ENCODE measurements around the gene EVPLL.
"Not testable (repeated sequence)": the region's sequence is repeated elsewhere in the genome, so short reads cannot be mapped to it uniquely, and the experiment has no call there.

EVPLL gene

GRCh38 chr17:18364166-18364565 lies 13.4 kb upstream of the EVPLL start:
- no peak overlapping the region for H3K4me3 Mint-ChIP-seq
- peaks cover 8 to 16% of the 10 kb centered on the region in 2 donors for H3K4me1 Mint-ChIP-seq
- no peaks in the 10 kb centered on the region for H3K27me3 Mint-ChIP-seq
- DNase-seq (no peak), ATAC-seq (replicated peaks) (no peak)
- H3K27ac Mint-ChIP-seq, result no peak overlapping the region
- H3K9me3 Mint-ChIP-seq, result no peaks in the 10 kb centered on the region
- H3K36me3 Mint-ChIP-seq, result peaks cover 2 to 7% of the 10 kb centered on the region in 2 donors

- no peak overlapping the region for H3K27ac Mint-ChIP-seq
- peaks cover 0 to 2% of the 10 kb centered on the region in 2 donors for H3K4me1 Mint-ChIP-seq
- ATAC-seq (replicated peaks), result no peak
- no peak overlapping the region for H3K4me3 Mint-ChIP-seq
- no peaks in the 10 kb centered on the region for H3K36me3 Mint-ChIP-seq
- H3K9me3 Mint-ChIP-seq, result no peaks in the 10 kb centered on the region
- peaks cover 17 to 18% of the 10 kb centered on the region in 2 donors for H3K27me3 Mint-ChIP-seq
- DNase-seq, result no peak
These were observed 8.6 kb upstream of the EVPLL start for GRCh38 chr17:18368946-18369345.

GRCh38 chr17:18370761-18371160 lies 6.8 kb upstream of the EVPLL start:
- peaks cover 0 to 5% of the 10 kb centered on the region in 2 donors for H3K9me3 Mint-ChIP-seq

GRCh38 chr17:18371455-18371854 lies 6.1 kb upstream of the EVPLL start:
- Mint-ChIP-seq H3K36me3 (peaks cover 0 to 5% of the 10 kb centered on the region in 2 donors), H3K27ac (no peak overlapping the region), H3K27me3 (peaks cover 17 to 18% of the 10 kb centered on the region in 2 donors), H3K9me3 (peaks cover 0 to 5% of the 10 kb centered on the region in 2 donors), H3K4me3 (no peak overlapping the region), H3K4me1 (peaks cover 2% of the 10 kb centered on the region in 2 donors)
- DNase-seq (no peak), ATAC-seq (replicated peaks) (peak in 1 of 2 donors; percentile 39)

More at GRCh38 chr17:18370761-18371160, 6.8 kb upstream of the EVPLL start:
- no peak for ATAC-seq (replicated peaks)
- Mint-ChIP-seq H3K36me3 (peaks cover 0 to 5% of the 10 kb centered on the region in 2 donors), H3K4me1 (peaks cover 0 to 2% of the 10 kb centered on the region in 2 donors), H3K27ac (no peak overlapping the region), H3K4me3 (no peak overlapping the region), H3K27me3 (peaks cover 17 to 18% of the 10 kb centered on the region in 2 donors)
- DNase-seq, result no peak

GRCh38 chr17:18373181-18373580 lies 4.4 kb upstream of the EVPLL start:
- not testable (repeated sequence) for H3K36me3 Mint-ChIP-seq; H3K9me3 Mint-ChIP-seq; ATAC-seq (replicated peaks); H3K27ac Mint-ChIP-seq; DNase-seq; H3K4me3 Mint-ChIP-seq
- peaks cover 17 to 18% of the 10 kb centered on the region in 2 donors for H3K27me3 Mint-ChIP-seq
- H3K4me1 Mint-ChIP-seq, result peaks cover 9 to 17% of the 10 kb centered on the region in 2 donors

- no peak for ATAC-seq (replicated peaks)
These were observed 3.4 kb upstream of the EVPLL start for GRCh38 chr17:18374216-18374615.

GRCh38 chr17:18378205-18378505 lies 577 bp downstream of the EVPLL start:
- Mint-ChIP-seq H3K27ac (no peak overlapping the region), H3K27me3 (peaks cover 28 to 30% of the 10 kb centered on the region in 2 donors), H3K4me3 (no peak overlapping the region), H3K4me1 (peaks cover 17 to 18% of the 10 kb centered on the region in 2 donors), H3K9me3 (peaks cover 0 to 5% of the 10 kb centered on the region in 2 donors), H3K36me3 (peaks cover 0 to 5% of the 10 kb centered on the region in 2 donors)
- no peak for DNase-seq
- no peak for ATAC-seq (replicated peaks)

More at GRCh38 chr17:18374216-18374615, 3.4 kb upstream of the EVPLL start:
- H3K9me3 Mint-ChIP-seq, result peaks cover 0 to 5% of the 10 kb centered on the region in 2 donors
- H3K36me3 Mint-ChIP-seq, result peaks cover 0 to 5% of the 10 kb centered on the region in 2 donors
- no peak overlapping the region for H3K27ac Mint-ChIP-seq
- H3K4me3 Mint-ChIP-seq, result no peak overlapping the region
- no peak for DNase-seq
- H3K4me1 Mint-ChIP-seq, result peaks cover 9 to 17% of the 10 kb centered on the region in 2 donors
- peaks cover 17 to 18% of the 10 kb centered on the region in 2 donors for H3K27me3 Mint-ChIP-seq

- Mint-ChIP-seq H3K4me1 (peaks cover 17 to 18% of the 10 kb centered on the region in 2 donors), H3K27me3 (peaks cover 30 to 33% of the 10 kb centered on the region in 2 donors)
- not testable (repeated sequence) for H3K9me3 Mint-ChIP-seq; H3K27ac Mint-ChIP-seq; H3K36me3 Mint-ChIP-seq; DNase-seq; H3K4me3 Mint-ChIP-seq; ATAC-seq (replicated peaks)
These were observed 1.0 kb downstream of the EVPLL start for GRCh38 chr17:18378614-18379013.

GRCh38 chr17:18379246-18380146 lies 1.9 kb downstream of the EVPLL start:
- H3K4me1 Mint-ChIP-seq, result peaks cover 17 to 18% of the 10 kb centered on the region in 2 donors
- H3K36me3 Mint-ChIP-seq, result peaks cover 0 to 5% of the 10 kb centered on the region in 2 donors
- no peak overlapping the region for H3K4me3 Mint-ChIP-seq
- peaks cover 0 to 5% of the 10 kb centered on the region in 2 donors for H3K9me3 Mint-ChIP-seq
- H3K27me3 Mint-ChIP-seq, result peaks cover 31 to 33% of the 10 kb centered on the region in 2 donors
- DNase-seq (no peak), ATAC-seq (replicated peaks) (no peak)
- no peak overlapping the region for H3K27ac Mint-ChIP-seq

- no peak overlapping the region for H3K27ac Mint-ChIP-seq
- ATAC-seq (replicated peaks) (no peak), DNase-seq (no peak)
- no peak overlapping the region for H3K4me3 Mint-ChIP-seq
- peaks cover 33 to 35% of the 10 kb centered on the region in 2 donors for H3K27me3 Mint-ChIP-seq
- H3K36me3 Mint-ChIP-seq, result no peaks in the 10 kb centered on the region
- no peaks in the 10 kb centered on the region for H3K9me3 Mint-ChIP-seq
- peaks cover 17 to 18% of the 10 kb centered on the region in 2 donors for H3K4me1 Mint-ChIP-seq
These were observed 3.0 kb downstream of the EVPLL start for GRCh38 chr17:18380471-18381157.

GRCh38 chr17:18381158-18381952 lies 3.8 kb downstream of the EVPLL start:
- H3K27me3 Mint-ChIP-seq, result peaks cover 33 to 35% of the 10 kb centered on the region in 2 donors
- no peaks in the 10 kb centered on the region for H3K36me3 Mint-ChIP-seq
- H3K4me3 Mint-ChIP-seq, result no peak overlapping the region
- H3K9me3 Mint-ChIP-seq, result no peaks in the 10 kb centered on the region
- no peak for DNase-seq
- H3K4me1 Mint-ChIP-seq, result peaks cover 16 to 18% of the 10 kb centered on the region in 2 donors
- ATAC-seq (replicated peaks), result no peak
- H3K27ac Mint-ChIP-seq, result no peak overlapping the region

GRCh38 chr17:18381953-18382245 lies 4.3 kb downstream of the EVPLL start:
- Mint-ChIP-seq H3K36me3 (no peaks in the 10 kb centered on the region), H3K27me3 (peaks cover 33 to 35% of the 10 kb centered on the region in 2 donors), H3K27ac (no peak overlapping the region), H3K9me3 (no peaks in the 10 kb centered on the region), H3K4me1 (peaks cover 11 to 18% of the 10 kb centered on the region in 2 donors), H3K4me3 (peak overlapping the region in 1 of 2 donors; percentile 31)
- no peak for DNase-seq
- no peak for ATAC-seq (replicated peaks)

GRCh38 chr17:18382441-18383078 lies 5.0 kb downstream of the EVPLL start:
- H3K27me3 Mint-ChIP-seq, result peaks cover 33 to 35% of the 10 kb centered on the region in 2 donors
- ATAC-seq (replicated peaks), result no peak
- H3K4me3 Mint-ChIP-seq, result peak overlapping the region; percentile 37 to 52
- no peaks in the 10 kb centered on the region for H3K9me3 Mint-ChIP-seq
- H3K4me1 Mint-ChIP-seq, result peaks cover 4 to 13% of the 10 kb centered on the region in 2 donors
- DNase-seq, result no peak
- H3K36me3 Mint-ChIP-seq, result no peaks in the 10 kb centered on the region
- H3K27ac Mint-ChIP-seq, result peak overlapping the region; percentile 47
